Loucy (cell line): Measurements from ENCODE around the gene SLC19A1.

Experiments used
- H2AFZ ChIP-seq: fragments of 200-600 bp; sonication (generic); 2 replicates; pipeline ENCODE4 v1.6.0; 2016; ENCODE audit warnings: antibody characterized with exemption, mild to moderate bottlenecking, low read length, moderate library complexity
- H3F3A ChIP-seq: fragments of 200-600 bp; 2 replicates; pipeline ENCODE4 v1.6.0; 2016; ENCODE audit warnings: antibody characterized with exemption, low read depth, mild to moderate bottlenecking
- H3K27me3 ChIP-seq: fragments of 200-600 bp; sonication (generic); 2 replicates; pipeline ENCODE4 v1.6.1; 2014; ENCODE audit warnings: low read length, mild to moderate bottlenecking; ENCODE audit not compliant: insufficient read depth, poor library complexity, severe bottlenecking
- H3K36me3 ChIP-seq: fragments of 200-600 bp; sonication (generic); 2 replicates; pipeline ENCODE4 v1.6.1; 2016; ENCODE audit warnings: low read length; ENCODE audit not compliant: insufficient read depth
- H3K4me1 ChIP-seq: fragments of 200-600 bp; sonication (generic); 2 replicates; pipeline ENCODE4 v1.5.1; 2014; ENCODE audit warnings: low read length, mild to moderate bottlenecking; ENCODE audit not compliant: insufficient read depth, poor library complexity, severe bottlenecking
- H3K4me2 ChIP-seq: fragments of 200-600 bp; sonication (generic); 2 replicates; pipeline ENCODE4 v1.6.0; 2014; ENCODE audit warnings: antibody characterized with exemption, low read length, low read depth, mild to moderate bottlenecking; ENCODE audit not compliant: poor library complexity, severe bottlenecking
- H3K4me3 ChIP-seq: fragments of 200-600 bp; sonication (generic); 2 replicates; pipeline ENCODE4 v1.5.1; 2014; ENCODE audit warnings: low read length, mild to moderate bottlenecking, mixed read lengths; ENCODE audit not compliant: poor library complexity, severe bottlenecking
- H3K79me2 ChIP-seq: fragments of 200-600 bp; sonication (generic); 2 replicates; pipeline ENCODE4 v1.6.1; 2014; ENCODE audit warnings: low read length; ENCODE audit not compliant: insufficient read depth
- H3K9ac ChIP-seq: fragments of 200-600 bp; sonication (generic); 2 replicates; pipeline ENCODE4 v1.6.0; 2014; ENCODE audit warnings: mild to moderate bottlenecking, low read depth, low read length, moderate library complexity; ENCODE audit not compliant: poor library complexity, severe bottlenecking
- H3K9me2 ChIP-seq: fragments of 200-600 bp; sonication (generic); replicated peaks from 2 replicates; pipeline ENCODE4 v1.6.1; 2016; ENCODE audit warnings: low read depth, low read length, mixed read lengths
- H3K9me3 ChIP-seq: fragments of 200-600 bp; sonication (generic); 2 replicates; pipeline ENCODE4 v1.6.1; 2014; ENCODE audit warnings: mild to moderate bottlenecking, antibody characterized with exemption, low read length, low read depth; ENCODE audit not compliant: insufficient read depth
- H4K20me1 ChIP-seq: fragments of 200-600 bp; sonication (generic); 2 replicates; pipeline ENCODE4 v1.6.0; 2014; ENCODE audit warnings: antibody characterized with exemption, low read length, mild to moderate bottlenecking; ENCODE audit not compliant: insufficient read depth, poor library complexity, severe bottlenecking
- CTCF ChIP-seq: fragments of 200-600 bp; sonication (generic); conservative IDR thresholded peaks from 2 replicates; pipeline ENCODE4 v1.5.1; 2014; ENCODE audit warnings: mild to moderate bottlenecking, antibody characterized with exemption, low read length
- EZH2phosphoT487 ChIP-seq: fragments of 200-600 bp; IDR thresholded peaks from 2 replicates; pipeline ENCODE4 v1.6.1; 2018; ENCODE audit warnings: antibody characterized with exemption, mild to moderate bottlenecking, moderate library complexity, borderline replicate concordance

SLC19A1 gene

GRCh38 chr21:45542667-45543370 lies 579 bp upstream of the SLC19A1 start:
- Histone ChIP-seq H3K4me1 (peaks cover 26% of the 10 kb centered on the region), H3K4me3 (peak overlapping the region; percentile 74), H3K79me2 (peaks cover 43% of the 10 kb centered on the region), H3K9me2 (no peaks in the 10 kb centered on the region), H2AFZ (no peak overlapping the region; the same call in 1 of the 2 replicates), H3K9me3 (no peaks in the 10 kb centered on the region), H3K36me3 (no peaks in the 10 kb centered on the region), H3K4me2 (peak overlapping the region; percentile 93), H3K27me3 (no peaks in the 10 kb centered on the region), H3F3A (peaks cover 3% of the 10 kb centered on the region; the same call in 1 of the 2 replicates), H4K20me1 (peaks cover 22% of the 10 kb centered on the region), H3K9ac (peak overlapping the region; percentile 84)
- TF ChIP-seq EZH2phosphoT487 = no peak
- TF ChIP-seq CTCF = no peak

- peak overlapping the region; percentile 74 for H3K4me3 ChIP-seq
- no peaks in the 10 kb centered on the region for H3F3A ChIP-seq
- peaks cover 26% of the 10 kb centered on the region for H3K4me1 ChIP-seq
- no peaks in the 10 kb centered on the region for H3K27me3 ChIP-seq
- peaks cover 22% of the 10 kb centered on the region for H4K20me1 ChIP-seq
- peaks cover 43% of the 10 kb centered on the region for H3K79me2 ChIP-seq
- H3K36me3 ChIP-seq = no peaks in the 10 kb centered on the region; the same call in 1 of the 2 replicates
- H2AFZ ChIP-seq = peak overlapping the region; percentile 43; the same call in 1 of the 2 replicates
- H3K9me2 ChIP-seq = no peaks in the 10 kb centered on the region
- H3K9me3 ChIP-seq = no peaks in the 10 kb centered on the region
- peak overlapping the region; percentile 93 for H3K4me2 ChIP-seq
- TF ChIP-seq CTCF (no peak), EZH2phosphoT487 (no peak)
- H3K9ac ChIP-seq = peak overlapping the region; percentile 84
These were observed 810 bp downstream of the SLC19A1 start for GRCh38 chr21:45541221-45542039.

- Histone ChIP-seq H3K9me3 (no peaks in the 10 kb centered on the region), H3K27me3 (no peaks in the 10 kb centered on the region), H3K79me2 (peaks cover 48% of the 10 kb centered on the region), H4K20me1 (peaks cover 22% of the 10 kb centered on the region), H3K9me2 (no peaks in the 10 kb centered on the region), H3K4me3 (peak overlapping the region; percentile 74), H3K4me1 (peaks cover 29% of the 10 kb centered on the region), H3K9ac (peak overlapping the region; percentile 84), H3K4me2 (peak overlapping the region; percentile 93), H3F3A (no peaks in the 10 kb centered on the region), H3K36me3 (no peaks in the 10 kb centered on the region; the same call in 1 of the 2 replicates), H2AFZ (no peak overlapping the region)
- TF ChIP-seq CTCF (no peak), EZH2phosphoT487 (no peak)
These were observed 1.7 kb downstream of the SLC19A1 start for GRCh38 chr21:45540601-45540970.
